ENCODE data around the gene ZNF658.
"Not testable (repeated sequence)": the region's sequence is repeated elsewhere in the genome, so short reads cannot be mapped to it uniquely, and the experiment has no call there.

- TF ChIP-seq ZNF780A (CRISPR knock-in tag; IDR thresholded peaks at IDR 0.05); YY1 (IDR thresholded peaks at IDR 0.05; ENCODE audit: borderline replicate concordance in 1 of 3, control insufficient read depth in 1 of 3, extremely low read depth in 1 of 3, insufficient read depth in 3 of 3, insufficient read length in 1 of 3, insufficient replicate concordance in 2 of 3, low read depth in 1 of 3, low read length in 2 of 3); ZBTB33 (CRISPR knock-in tag; IDR thresholded peaks at IDR 0.05); SMAD1 (IDR thresholded peaks at IDR 0.05; ENCODE audit: low read depth, low read length, partially characterized antibody); ZNF232 (CRISPR knock-in tag; IDR thresholded peaks at IDR 0.05); ETV5 (CRISPR knock-in tag; IDR thresholded peaks at IDR 0.05; ENCODE audit: low read depth); MXI1 (IDR thresholded peaks at IDR 0.05; ENCODE audit: low read depth, low read length); SPI1 (IDR thresholded peaks at IDR 0.05; ENCODE audit: borderline replicate concordance, low read depth, low read length); MIER1 (IDR thresholded peaks at IDR 0.05; ENCODE audit: low read depth); ZNF121 (CRISPR knock-in tag; conservative IDR thresholded peaks at IDR 0.05); CTCF (IDR thresholded peaks at IDR 0.05 in 2 of 3, conservative IDR thresholded peaks at IDR 0.05 in 1 of 3; ENCODE audit: insufficient read depth in 2 of 3, low read depth in 1 of 3, low read length in 3 of 3); PHF8 (IDR thresholded peaks at IDR 0.05; ENCODE audit: borderline replicate concordance, low read length); RFX5 (IDR thresholded peaks at IDR 0.05; ENCODE audit: low read depth, low read length): not testable (repeated sequence)
- TF ChIP-seq, protein P1, sequence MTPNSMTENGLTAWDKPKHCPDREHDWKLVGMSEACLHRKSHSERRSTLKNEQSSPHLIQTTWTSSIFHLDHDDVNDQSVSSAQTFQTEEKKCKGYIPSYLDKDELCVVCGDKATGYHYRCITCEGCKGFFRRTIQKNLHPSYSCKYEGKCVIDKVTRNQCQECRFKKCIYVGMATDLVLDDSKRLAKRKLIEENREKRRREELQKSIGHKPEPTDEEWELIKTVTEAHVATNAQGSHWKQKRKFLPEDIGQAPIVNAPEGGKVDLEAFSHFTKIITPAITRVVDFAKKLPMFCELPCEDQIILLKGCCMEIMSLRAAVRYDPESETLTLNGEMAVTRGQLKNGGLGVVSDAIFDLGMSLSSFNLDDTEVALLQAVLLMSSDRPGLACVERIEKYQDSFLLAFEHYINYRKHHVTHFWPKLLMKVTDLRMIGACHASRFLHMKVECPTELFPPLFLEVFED (CRISPR knock-in tag; conservative IDR thresholded peaks at IDR 0.05): not testable (repeated sequence)
Observed at GRCh38 chr9:66938322-66938721, 37.8 kb downstream of the ZNF658 start.
